Measurements from ENCODE around the gene CCDC97.
"Not testable (repeated sequence)": the region's sequence is repeated elsewhere in the genome, so short reads cannot be mapped to it uniquely, and the experiment has no call there.

CCDC97 gene

GRCh38 chr19:41332468-41332867 is 22.5 kb downstream of the CCDC97 start:
- TF ChIP-seq, protein P1, sequence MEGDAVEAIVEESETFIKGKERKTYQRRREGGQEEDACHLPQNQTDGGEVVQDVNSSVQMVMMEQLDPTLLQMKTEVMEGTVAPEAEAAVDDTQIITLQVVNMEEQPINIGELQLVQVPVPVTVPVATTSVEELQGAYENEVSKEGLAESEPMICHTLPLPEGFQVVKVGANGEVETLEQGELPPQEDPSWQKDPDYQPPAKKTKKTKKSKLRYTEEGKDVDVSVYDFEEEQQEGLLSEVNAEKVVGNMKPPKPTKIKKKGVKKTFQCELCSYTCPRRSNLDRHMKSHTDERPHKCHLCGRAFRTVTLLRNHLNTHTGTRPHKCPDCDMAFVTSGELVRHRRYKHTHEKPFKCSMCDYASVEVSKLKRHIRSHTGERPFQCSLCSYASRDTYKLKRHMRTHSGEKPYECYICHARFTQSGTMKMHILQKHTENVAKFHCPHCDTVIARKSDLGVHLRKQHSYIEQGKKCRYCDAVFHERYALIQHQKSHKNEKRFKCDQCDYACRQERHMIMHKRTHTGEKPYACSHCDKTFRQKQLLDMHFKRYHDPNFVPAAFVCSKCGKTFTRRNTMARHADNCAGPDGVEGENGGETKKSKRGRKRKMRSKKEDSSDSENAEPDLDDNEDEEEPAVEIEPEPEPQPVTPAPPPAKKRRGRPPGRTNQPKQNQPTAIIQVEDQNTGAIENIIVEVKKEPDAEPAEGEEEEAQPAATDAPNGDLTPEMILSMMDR (IDR thresholded peaks at IDR 0.05; ENCODE audit: low read depth, low read length, missing control alignments): no peak
- no peak overlapping the region for H3K4me3 ChIP-seq (ENCODE audit: low read depth, low read length)
- in situ Hi-C loops (cut with HindIII; ENCODE audit: low sequenced_read_pairs): no loop called here
- DNase-seq (ENCODE audit: low read depth): no peak

GRCh38 chr19:41334793-41335192 is 24.8 kb downstream of the CCDC97 start:
- no peak overlapping the region for H3K4me3 ChIP-seq (ENCODE audit: low read depth, low read length)
- DNase-seq (ENCODE audit: low read depth): no peak
- TF ChIP-seq, protein P1 (IDR thresholded peaks at IDR 0.05; ENCODE audit: low read depth, low read length, missing control alignments): no peak
- in situ Hi-C loops (cut with HindIII; ENCODE audit: low sequenced_read_pairs): no loop called here

DNA sequence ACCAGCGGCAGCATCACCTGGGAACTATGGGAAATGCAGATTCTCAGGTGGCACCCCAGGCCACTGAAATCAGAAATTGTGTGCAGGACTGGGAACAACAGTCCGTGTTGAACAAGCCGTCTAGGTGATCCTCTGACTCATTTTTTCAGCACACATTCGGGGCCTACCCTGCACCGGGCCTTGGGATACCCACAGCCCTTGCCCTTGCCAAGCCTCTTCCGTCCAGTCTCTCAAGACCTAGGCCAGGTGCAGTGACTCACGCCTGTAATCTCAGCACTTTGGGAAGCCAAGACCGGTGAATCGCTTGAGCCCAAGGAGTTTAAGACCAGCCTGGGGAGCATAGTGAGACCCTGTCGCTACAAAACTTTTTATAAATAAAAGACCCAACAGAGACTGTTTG is 25.5 kb downstream of the CCDC97 start:
- TF ChIP-seq, protein P1 (IDR thresholded peaks at IDR 0.05; ENCODE audit: low read depth, low read length, missing control alignments): no peak
- no peak overlapping the region for H3K4me3 ChIP-seq (ENCODE audit: low read depth, low read length)
- in situ Hi-C loops (cut with HindIII; ENCODE audit: low sequenced_read_pairs): no loop called here
- DNase-seq (ENCODE audit: low read depth): no peak

- TF ChIP-seq, protein P1 (IDR thresholded peaks at IDR 0.05; ENCODE audit: low read depth, low read length, missing control alignments): no peak
- DNase-seq (ENCODE audit: low read depth): no peak
- in situ Hi-C loops (cut with HindIII; ENCODE audit: low sequenced_read_pairs): no loop called here
- no peak overlapping the region for H3K4me3 ChIP-seq (ENCODE audit: low read depth, low read length)
These were observed 30.0 kb downstream of the CCDC97 start for GRCh38 chr19:41339936-41340335.

DNA sequence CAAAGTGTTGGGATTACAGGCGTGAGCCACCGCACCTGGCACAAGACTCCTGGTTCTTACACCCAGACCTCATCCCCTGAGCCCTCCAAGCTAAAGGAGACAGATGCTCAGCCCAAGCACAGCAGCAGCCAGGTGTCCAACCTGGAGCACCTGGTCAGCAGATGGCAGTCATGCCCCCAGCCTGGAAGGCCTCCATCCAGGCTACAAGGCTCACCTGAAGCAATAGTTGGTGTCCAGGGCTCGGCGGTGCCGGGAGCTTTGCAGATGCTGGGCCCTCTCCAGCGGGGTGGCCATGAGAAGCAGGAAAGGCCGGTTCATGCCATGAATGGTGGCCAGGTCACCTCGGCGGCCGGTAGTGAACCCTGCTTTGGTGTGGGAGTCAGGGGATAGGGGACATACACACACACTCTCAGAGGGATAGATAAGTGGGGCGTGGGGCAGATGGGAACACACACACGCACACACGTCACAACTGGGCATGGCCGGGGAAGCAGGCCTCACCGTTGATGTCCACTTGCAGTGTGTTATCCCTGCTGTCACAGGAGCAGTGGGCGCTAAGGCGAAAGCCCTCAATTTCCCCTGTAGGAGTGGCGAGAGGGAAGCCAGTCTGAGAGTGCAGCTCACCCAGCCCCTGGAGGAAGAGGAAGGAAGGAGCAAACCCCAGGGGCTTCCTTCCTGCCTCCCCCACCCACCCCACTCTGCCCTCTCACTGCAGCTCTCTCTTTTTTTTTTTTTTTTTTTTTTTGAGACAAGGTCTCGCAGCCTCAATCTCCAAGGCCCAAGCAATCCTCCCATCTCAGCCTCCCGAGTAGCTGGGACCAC is 31.9 kb downstream of the CCDC97 start:
- TF ChIP-seq, protein P1 (IDR thresholded peaks at IDR 0.05; ENCODE audit: low read depth, low read length, missing control alignments): no peak
- H3K4me3 ChIP-seq (ENCODE audit: low read depth, low read length): no peak overlapping the region
- no peak for DNase-seq (ENCODE audit: low read depth)
- in situ Hi-C loops (cut with HindIII; ENCODE audit: low sequenced_read_pairs): no loop called here

DNA sequence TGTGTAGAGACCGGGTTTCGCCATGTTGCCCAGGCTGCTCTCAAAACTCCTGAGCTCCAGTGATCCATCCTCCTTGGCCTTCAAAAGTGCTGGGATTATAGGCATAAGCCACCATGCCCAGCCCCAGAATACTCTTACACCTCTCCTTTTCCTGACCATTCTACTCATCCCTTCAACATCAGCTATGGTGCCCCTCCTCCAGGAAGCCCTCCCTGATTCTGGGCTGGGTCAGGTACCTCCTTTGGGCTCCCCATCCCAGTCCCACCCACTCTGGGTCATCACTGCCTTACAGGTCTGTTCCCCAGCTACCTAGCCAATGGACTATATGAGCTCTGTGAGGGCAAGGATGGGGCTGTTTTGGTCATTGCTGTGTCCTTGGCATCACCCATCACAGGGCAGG is 34.2 kb downstream of the CCDC97 start:
- in situ Hi-C loops (cut with HindIII; ENCODE audit: low sequenced_read_pairs): no loop called here
- H3K4me3 ChIP-seq (ENCODE audit: low read depth, low read length): no peak overlapping the region
- DNase-seq (ENCODE audit: low read depth): no peak
- TF ChIP-seq, protein P1 (IDR thresholded peaks at IDR 0.05; ENCODE audit: low read depth, low read length, missing control alignments): no peak

DNA sequence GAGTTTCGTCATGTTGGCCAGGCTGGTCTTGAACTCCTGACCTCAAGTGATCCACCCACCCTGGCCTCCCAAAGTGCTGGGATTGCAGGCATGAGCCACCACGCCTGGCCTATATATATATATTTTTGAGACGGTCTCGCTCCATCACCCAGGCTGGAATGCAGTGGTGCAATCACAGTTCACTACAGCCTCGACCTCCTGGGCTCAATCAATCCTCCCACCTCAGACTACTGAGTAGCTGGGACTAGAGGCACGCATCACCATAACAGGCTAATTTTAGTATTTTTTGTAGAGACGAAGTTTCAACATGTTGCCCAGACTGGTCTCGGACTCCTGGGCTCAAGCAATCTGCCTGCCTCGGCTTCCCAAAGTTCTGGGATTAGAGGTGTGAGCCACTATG is 36.9 kb downstream of the CCDC97 start:
- in situ Hi-C loops (cut with HindIII; ENCODE audit: low sequenced_read_pairs); H3K4me3 ChIP-seq (ENCODE audit: low read depth, low read length); DNase-seq (ENCODE audit: low read depth): not testable (repeated sequence)

Measured in astrocyte of the cerebellum (primary cell).